Neural progenitor cell (in vitro differentiated cells): ENCODE results near the gene MYL10.

Experiments
- EZH2 ChIP-seq: fragments of 200-600 bp; sonication (generic); IDR thresholded peaks from 2 replicates; pipeline ENCODE4 v1.6.1; 2017; ENCODE audit warnings: antibody characterized with exemption, mild to moderate bottlenecking, moderate library complexity
- EZH2phosphoT487 ChIP-seq: fragments of 200-600 bp; sonication (generic); IDR thresholded peaks from 2 replicates; pipeline ENCODE4 v1.6.1; 2017; ENCODE audit warnings: antibody characterized with exemption
- TF ChIP-seq, protein P1 (sequence below): fragments of 200-600 bp; sonication (generic); IDR thresholded peaks from 2 replicates; pipeline ENCODE4 v1.5.1; 2017; ENCODE audit warnings: antibody characterized with exemption, mild to moderate bottlenecking

DNA sequence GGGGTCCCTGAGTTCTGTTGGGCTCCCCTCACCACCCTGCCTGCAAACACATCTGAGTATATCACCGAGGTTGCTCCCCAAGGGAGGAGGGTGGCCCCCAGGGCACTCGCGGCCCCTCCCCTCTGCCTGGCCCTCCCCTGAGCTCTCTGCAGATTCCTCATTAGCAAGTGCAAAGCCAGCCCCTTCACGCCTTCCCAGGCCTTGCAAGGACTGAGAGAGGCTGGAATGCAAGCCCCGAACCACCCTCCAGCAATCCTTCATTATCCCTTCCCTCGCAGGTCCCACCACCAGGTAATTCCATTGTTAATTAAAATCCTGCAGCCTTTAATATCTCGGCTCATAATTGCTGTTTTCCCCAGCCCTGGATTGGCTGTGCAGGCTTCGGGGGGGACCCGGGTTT lies 35.3 kb upstream of the MYL10 start:
- TF ChIP-seq, protein P1, sequence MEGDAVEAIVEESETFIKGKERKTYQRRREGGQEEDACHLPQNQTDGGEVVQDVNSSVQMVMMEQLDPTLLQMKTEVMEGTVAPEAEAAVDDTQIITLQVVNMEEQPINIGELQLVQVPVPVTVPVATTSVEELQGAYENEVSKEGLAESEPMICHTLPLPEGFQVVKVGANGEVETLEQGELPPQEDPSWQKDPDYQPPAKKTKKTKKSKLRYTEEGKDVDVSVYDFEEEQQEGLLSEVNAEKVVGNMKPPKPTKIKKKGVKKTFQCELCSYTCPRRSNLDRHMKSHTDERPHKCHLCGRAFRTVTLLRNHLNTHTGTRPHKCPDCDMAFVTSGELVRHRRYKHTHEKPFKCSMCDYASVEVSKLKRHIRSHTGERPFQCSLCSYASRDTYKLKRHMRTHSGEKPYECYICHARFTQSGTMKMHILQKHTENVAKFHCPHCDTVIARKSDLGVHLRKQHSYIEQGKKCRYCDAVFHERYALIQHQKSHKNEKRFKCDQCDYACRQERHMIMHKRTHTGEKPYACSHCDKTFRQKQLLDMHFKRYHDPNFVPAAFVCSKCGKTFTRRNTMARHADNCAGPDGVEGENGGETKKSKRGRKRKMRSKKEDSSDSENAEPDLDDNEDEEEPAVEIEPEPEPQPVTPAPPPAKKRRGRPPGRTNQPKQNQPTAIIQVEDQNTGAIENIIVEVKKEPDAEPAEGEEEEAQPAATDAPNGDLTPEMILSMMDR = no peak
- TF ChIP-seq EZH2 (no peak), EZH2phosphoT487 (no peak)
